Measurements from ENCODE around the gene TTC33. TPM values are rescaled to one million over a fixed set of nuclear protein-coding genes. Genes with fewer than 3 reads are reported as not detected.

Gene TTC33
- total and polyA plus RNA-seq, 2 of the 4 experiments (the other 2 are of a cell fraction): 3.1 to 8.1 TPM

- ATAC-seq (ENCODE audit: low read depth) (no peak), DNase-seq (no peak)
- Histone ChIP-seq H3K4me1 (ENCODE audit: control insufficient read depth, insufficient read depth, low read length) (no peaks in the 10 kb centered on the region), H4K5ac (ENCODE audit: low read depth, low read length) (no peak overlapping the region), H2BK20ac (ENCODE audit: low read depth, low read length) (no peak overlapping the region), H2BK5ac (ENCODE audit: low read depth, low read length, poor library complexity, severe bottlenecking) (no peak overlapping the region), H3K9me3 (ENCODE audit: control insufficient read depth, insufficient read depth, low read length) (no peaks in the 10 kb centered on the region), H2BK15ac (ENCODE audit: low read depth, low read length) (no peak overlapping the region), H3K23ac (ENCODE audit: low read depth, low read length) (no peak overlapping the region), H3K4me2 (ENCODE audit: low read depth, low read length) (no peak overlapping the region), H3K27ac (ENCODE audit: insufficient read depth, low read length) (no peak overlapping the region), H4K8ac (ENCODE audit: low read depth in 2 of 2, low read length in 2 of 2) (no peak overlapping the region), H3K4ac (ENCODE audit: low read depth, low read length) (no peak overlapping the region), H2BK120ac (ENCODE audit: low read depth, low read length) (no peak overlapping the region), H3K18ac (ENCODE audit: low read depth, low read length) (no peak overlapping the region), H2AFZ (replicated peaks; ENCODE audit: low read length, poor library complexity) (no peak overlapping the region), H3K9me1 (ENCODE audit: insufficient read depth, low read length) (no peaks in the 10 kb centered on the region), H3K27me3 (ENCODE audit: control insufficient read depth, insufficient read depth, low read length) (no peaks in the 10 kb centered on the region), H4K91ac (ENCODE audit: insufficient read depth, low read depth, low read length) (no peak overlapping the region), H4K20me1 (ENCODE audit: insufficient read depth, low read length) (no peaks in the 10 kb centered on the region), H3K79me1 (ENCODE audit: low read depth in 1 of 2, low read length in 2 of 2) (no peaks in the 10 kb centered on the region), H3K14ac (replicated peaks; ENCODE audit: low read depth, low read length) (no peak overlapping the region), H2AK5ac (ENCODE audit: low read depth, low read length) (no peak overlapping the region), H2AK9ac (replicated peaks; ENCODE audit: low read depth, low read length, poor library complexity) (no peak overlapping the region), H3K56ac (ENCODE audit: extremely low read depth, insufficient read depth, low read length) (no peak overlapping the region), H3K4me3 (ENCODE audit: insufficient read depth, low read depth, low read length) (no peak overlapping the region), H3K9ac (ENCODE audit: low read depth, low read length) (no peak overlapping the region), H3K36me3 (ENCODE audit: control insufficient read depth, insufficient read depth, low read length) (no peaks in the 10 kb centered on the region)
- ChIA-PET POLR2A (ENCODE audit: unreplicated experiment) (no interaction called here), CTCF (interaction anchor here (0.6 kb wide), 1 partner anchor 1616 kb away, joined by 3 read pairs; no protein-coding TSS in a partner anchor)
- whole genome bisulfite sequencing, 2 experiments (ENCODE audit: extremely low coverage in 2 of 2, insufficient read length in 1 of 2): no CpG with 5 or more reads among the region's 1 CpG
- intact Hi-C loops (cut with micrococcal nuclease) (no loop called here), in situ Hi-C loops (cut with MboI; ENCODE audit: low sequenced_read_pairs) (no loop called here), dilution Hi-C loops (cut with HindIII; ENCODE audit: low sequenced_read_pairs, unreplicated experiment) (no loop called here)
- TF ChIP-seq CHD1 (IDR thresholded peaks at IDR 0.05; ENCODE audit: low read depth, low read length): no peak
- TF ChIP-seq NFE2L2 (IDR thresholded peaks at IDR 0.05; ENCODE audit: low read depth, low read length): no peak
- TF ChIP-seq MAFK (IDR thresholded peaks at IDR 0.05; ENCODE audit: low read depth, low read length): no peak
- no peak for TF ChIP-seq BHLHE40 (IDR thresholded peaks at IDR 0.05; ENCODE audit: low read depth, low read length)
- no peak for TF ChIP-seq RFX5 (IDR thresholded peaks at IDR 0.05; ENCODE audit: low read depth, low read length)
- TF ChIP-seq MAZ (IDR thresholded peaks at IDR 0.05; ENCODE audit: borderline replicate concordance, low read depth, low read length): no peak
- TF ChIP-seq, protein P1, sequence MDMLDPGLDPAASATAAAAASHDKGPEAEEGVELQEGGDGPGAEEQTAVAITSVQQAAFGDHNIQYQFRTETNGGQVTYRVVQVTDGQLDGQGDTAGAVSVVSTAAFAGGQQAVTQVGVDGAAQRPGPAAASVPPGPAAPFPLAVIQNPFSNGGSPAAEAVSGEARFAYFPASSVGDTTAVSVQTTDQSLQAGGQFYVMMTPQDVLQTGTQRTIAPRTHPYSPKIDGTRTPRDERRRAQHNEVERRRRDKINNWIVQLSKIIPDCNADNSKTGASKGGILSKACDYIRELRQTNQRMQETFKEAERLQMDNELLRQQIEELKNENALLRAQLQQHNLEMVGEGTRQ (IDR thresholded peaks at IDR 0.05; ENCODE audit: low read depth, low read length): no peak
- TF ChIP-seq RCOR1 (IDR thresholded peaks at IDR 0.05; ENCODE audit: insufficient replicate concordance, low read length): no peak
- TF ChIP-seq ELK1 (IDR thresholded peaks at IDR 0.05; ENCODE audit: borderline replicate concordance, low read depth, low read length): no peak
- TF ChIP-seq CEBPB (IDR thresholded peaks at IDR 0.05; ENCODE audit: low read depth, low read length): no peak
- BruUV-seq (replicated peaks): no TSS peak
Measured at GRCh38 chr5:40524677-40525076, 231.1 kb downstream of the TTC33 start.

Measured in IMR-90 (cell line).